ENCODE data around the gene FSTL4. TPM values are rescaled to one million over a fixed set of nuclear protein-coding genes. Genes with fewer than 3 reads are reported as not detected.

FSTL4 gene
- total RNA-seq, 1 experiment from 2014 or later = 0.12 TPM

DNA sequence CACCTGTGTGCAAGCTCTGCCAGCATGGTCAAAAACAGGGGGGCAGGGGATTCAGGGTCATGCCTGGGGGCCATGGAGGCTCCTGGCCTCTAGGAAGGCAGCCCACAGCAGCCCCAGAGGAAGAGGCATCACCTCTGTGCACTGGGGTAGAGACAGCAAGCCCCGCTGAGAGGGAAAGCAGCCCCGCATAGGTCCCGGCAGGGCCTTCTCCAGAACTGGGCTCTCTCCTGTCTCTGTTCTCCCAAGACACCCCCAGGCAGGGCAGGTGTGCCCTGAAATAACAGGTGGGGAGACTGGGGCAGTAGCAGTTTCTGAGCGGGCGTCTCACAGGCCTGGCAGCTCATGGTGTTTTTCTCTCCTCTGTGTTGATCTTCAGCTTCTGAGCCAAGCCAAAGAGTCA, 281.4 kb downstream of the FSTL4 start:
- H3K36me3 Mint-ChIP-seq (ENCODE audit: insufficient read depth, unreplicated experiment) = no peaks in the 10 kb centered on the region
- H3K4me1 Mint-ChIP-seq (ENCODE audit: insufficient read depth, unreplicated experiment) = no peaks in the 10 kb centered on the region
- CTCF ChIA-PET = interaction anchor here (0.6 kb wide), 1 partner anchor 140 kb away, joined by 3 read pairs; no protein-coding TSS in a partner anchor

DNA sequence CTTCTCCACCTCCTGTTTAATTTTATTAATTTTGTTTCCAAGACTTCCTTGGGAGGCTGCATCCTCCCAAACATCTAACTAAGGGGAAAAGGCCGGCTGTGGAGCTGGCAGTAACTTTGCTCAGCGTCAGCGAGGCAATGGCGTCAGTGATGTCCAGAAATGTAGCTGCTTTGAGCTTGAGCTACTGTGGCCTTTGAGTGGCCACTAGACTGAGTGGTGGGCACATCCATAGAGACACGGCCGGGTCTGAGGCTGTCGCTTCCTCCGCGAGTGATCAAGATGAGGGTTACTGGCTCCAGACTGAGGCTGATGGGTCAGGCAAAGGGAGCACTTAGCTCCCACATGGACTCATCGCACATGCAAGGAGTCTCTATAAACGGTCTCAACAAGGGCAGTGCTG, 283.5 kb downstream of the FSTL4 start:
- TF ChIP-seq, protein P1, sequence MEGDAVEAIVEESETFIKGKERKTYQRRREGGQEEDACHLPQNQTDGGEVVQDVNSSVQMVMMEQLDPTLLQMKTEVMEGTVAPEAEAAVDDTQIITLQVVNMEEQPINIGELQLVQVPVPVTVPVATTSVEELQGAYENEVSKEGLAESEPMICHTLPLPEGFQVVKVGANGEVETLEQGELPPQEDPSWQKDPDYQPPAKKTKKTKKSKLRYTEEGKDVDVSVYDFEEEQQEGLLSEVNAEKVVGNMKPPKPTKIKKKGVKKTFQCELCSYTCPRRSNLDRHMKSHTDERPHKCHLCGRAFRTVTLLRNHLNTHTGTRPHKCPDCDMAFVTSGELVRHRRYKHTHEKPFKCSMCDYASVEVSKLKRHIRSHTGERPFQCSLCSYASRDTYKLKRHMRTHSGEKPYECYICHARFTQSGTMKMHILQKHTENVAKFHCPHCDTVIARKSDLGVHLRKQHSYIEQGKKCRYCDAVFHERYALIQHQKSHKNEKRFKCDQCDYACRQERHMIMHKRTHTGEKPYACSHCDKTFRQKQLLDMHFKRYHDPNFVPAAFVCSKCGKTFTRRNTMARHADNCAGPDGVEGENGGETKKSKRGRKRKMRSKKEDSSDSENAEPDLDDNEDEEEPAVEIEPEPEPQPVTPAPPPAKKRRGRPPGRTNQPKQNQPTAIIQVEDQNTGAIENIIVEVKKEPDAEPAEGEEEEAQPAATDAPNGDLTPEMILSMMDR (IDR thresholded peaks at IDR 0.05; ENCODE audit: unreplicated experiment) = no peak
- no TSS peak for BruUV-seq (replicated peaks)
- Mint-ChIP-seq H3K4me1 (ENCODE audit: insufficient read depth, unreplicated experiment) (no peaks in the 10 kb centered on the region), H3K4me3 (ENCODE audit: unreplicated experiment) (no peak overlapping the region), H3K9me3 (ENCODE audit: unreplicated experiment) (no peaks in the 10 kb centered on the region), H3K27ac (ENCODE audit: low read depth, unreplicated experiment) (no peak overlapping the region), H3K36me3 (ENCODE audit: insufficient read depth, unreplicated experiment) (no peaks in the 10 kb centered on the region), H3K27me3 (ENCODE audit: insufficient read depth, unreplicated experiment) (no peaks in the 10 kb centered on the region)
- CTCF ChIA-PET = interaction anchor here (1.0 to 3.6 kb wide), 3 partner anchors 9 to 217 kb away, joined by 3 to 15 read pairs (median 3); no protein-coding TSS in a partner anchor
- POLR2A ChIA-PET = interaction anchor here (0.6 kb wide), 1 partner anchor 24 kb away, joined by 3 read pairs; no protein-coding TSS in a partner anchor
- DNase-seq (ENCODE audit: unreplicated experiment) = no peak
- intact Hi-C loops (cut with micrococcal nuclease) = no loop called here

More for the DNA sequence above, 281.4 kb downstream of the FSTL4 start:
- no TSS peak for BruUV-seq (replicated peaks)
- no peak overlapping the region for H3K27ac Mint-ChIP-seq (ENCODE audit: low read depth, unreplicated experiment)
- DNase-seq (ENCODE audit: unreplicated experiment) = no peak
- POLR2A ChIA-PET = no interaction called here
- H3K4me3 Mint-ChIP-seq (ENCODE audit: unreplicated experiment) = no peak overlapping the region
- intact Hi-C loops (cut with micrococcal nuclease) = no loop called here
- no peaks in the 10 kb centered on the region for H3K27me3 Mint-ChIP-seq (ENCODE audit: insufficient read depth, unreplicated experiment)
- TF ChIP-seq, protein P1 (IDR thresholded peaks at IDR 0.05; ENCODE audit: unreplicated experiment) = no peak
- no peaks in the 10 kb centered on the region for H3K9me3 Mint-ChIP-seq (ENCODE audit: unreplicated experiment)

DNA sequence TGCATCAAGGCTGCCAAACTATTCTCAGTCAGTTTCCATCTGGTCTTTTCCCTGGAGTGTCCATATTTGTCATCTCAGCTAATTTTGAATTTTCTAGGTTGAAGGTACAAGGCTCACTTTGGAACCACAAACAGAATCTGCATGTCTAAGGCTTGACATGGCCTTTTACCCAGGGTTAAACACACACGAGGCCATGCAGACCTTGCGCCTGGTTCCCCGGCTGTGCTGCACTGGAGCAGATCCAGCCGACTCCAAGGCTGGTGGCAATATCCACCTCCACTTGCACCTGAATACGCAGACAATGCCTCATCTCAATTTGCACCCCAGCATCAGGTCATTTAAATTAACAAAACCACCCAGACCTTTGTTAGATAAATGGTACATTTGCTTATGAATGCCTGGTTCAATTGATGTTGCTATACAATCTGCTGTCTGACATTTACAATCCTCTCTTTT, 284.4 kb downstream of the FSTL4 start:
- Mint-ChIP-seq H3K27me3 (ENCODE audit: insufficient read depth, unreplicated experiment) (no peaks in the 10 kb centered on the region), H3K4me3 (ENCODE audit: unreplicated experiment) (no peak overlapping the region), H3K4me1 (ENCODE audit: insufficient read depth, unreplicated experiment) (no peaks in the 10 kb centered on the region), H3K36me3 (ENCODE audit: insufficient read depth, unreplicated experiment) (no peaks in the 10 kb centered on the region), H3K27ac (ENCODE audit: low read depth, unreplicated experiment) (no peak overlapping the region), H3K9me3 (ENCODE audit: unreplicated experiment) (no peaks in the 10 kb centered on the region)
- ChIA-PET CTCF (interaction anchor here (3.6 kb wide), 1 partner anchor 217 kb away, joined by 15 read pairs; no protein-coding TSS in a partner anchor), POLR2A (interaction anchor here (1.1 kb wide), 1 partner anchor 838 kb away, joined by 4 read pairs; the partner anchor contains the start of gene IRF1)
- TF ChIP-seq, protein P1 (IDR thresholded peaks at IDR 0.05; ENCODE audit: unreplicated experiment) = no peak
- intact Hi-C loops (cut with micrococcal nuclease) = no loop called here
- no peak for DNase-seq (ENCODE audit: unreplicated experiment)
- no TSS peak for BruUV-seq (replicated peaks)

DNA sequence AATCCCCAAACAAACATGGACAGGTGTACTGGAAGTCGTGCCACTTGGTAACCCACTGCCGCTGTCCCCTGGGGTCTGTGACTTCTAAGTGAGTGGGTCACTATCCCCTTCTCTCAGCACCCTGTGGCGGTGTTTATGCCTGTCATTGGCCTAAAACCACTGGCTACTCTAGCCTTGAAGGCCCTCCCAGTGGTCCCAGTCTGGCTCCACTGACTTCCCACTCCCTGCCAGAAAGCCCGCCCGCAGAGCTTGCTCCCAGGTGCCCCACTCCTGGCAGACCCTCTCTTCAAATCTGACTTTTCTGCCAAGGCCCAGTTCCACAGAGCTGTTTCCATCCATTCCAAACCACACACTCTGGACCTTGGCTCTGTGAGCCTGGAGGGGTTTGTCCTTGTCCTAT, 286.0 kb downstream of the FSTL4 start:
- no peak for DNase-seq (ENCODE audit: unreplicated experiment)
- intact Hi-C loops (cut with micrococcal nuclease) = no loop called here
- POLR2A ChIA-PET = interaction anchor here (1.4 kb wide), 1 partner anchor 11 kb away, joined by 3 read pairs; no protein-coding TSS in a partner anchor
- H3K4me3 Mint-ChIP-seq (ENCODE audit: unreplicated experiment) = no peak overlapping the region
- no peak overlapping the region for H3K27ac Mint-ChIP-seq (ENCODE audit: low read depth, unreplicated experiment)
- BruUV-seq (replicated peaks) = no TSS peak
- TF ChIP-seq, protein P1 (IDR thresholded peaks at IDR 0.05; ENCODE audit: unreplicated experiment) = no peak
- H3K36me3 Mint-ChIP-seq (ENCODE audit: insufficient read depth, unreplicated experiment) = no peaks in the 10 kb centered on the region
- H3K27me3 Mint-ChIP-seq (ENCODE audit: insufficient read depth, unreplicated experiment) = no peaks in the 10 kb centered on the region
- CTCF ChIA-PET = interaction anchor here (0.6 to 3.6 kb wide), 6 partner anchors 15 to 1413 kb away, joined by 3 to 15 read pairs (median 4); no protein-coding TSS in a partner anchor
- H3K9me3 Mint-ChIP-seq (ENCODE audit: unreplicated experiment) = no peaks in the 10 kb centered on the region
- no peaks in the 10 kb centered on the region for H3K4me1 Mint-ChIP-seq (ENCODE audit: insufficient read depth, unreplicated experiment)
